H1 (cell line): ENCODE data around the gene LRP1-AS. TPM values are rescaled to one million over a fixed set of nuclear protein-coding genes. Genes with fewer than 3 reads are reported as not detected.

Experiments
- CTCF ChIA-PET: fragments of 300-600 bp; sonication (Branson Sonifier 250); formaldehyde crosslinking; loops from one replicate; lab custom pipeline; 2021; ENCODE audit not compliant: partially characterized antibody; lab: Charles Lee
- POLR2A ChIA-PET: fragments of 300-600 bp; sonication (Branson Sonifier 250); formaldehyde crosslinking; loops from one replicate; lab custom pipeline; 2021; ENCODE audit warnings: inconsistent platforms; ENCODE audit not compliant: partially characterized antibody; lab: Charles Lee
- DNase-seq, 2 experiments: peaks; one replicate each; pipeline versions ENCODE4 v3.0.0 to v3.0.0-alpha.2; 2010 to 2022; ENCODE audit warnings: low spot score in 2 of 2, low read depth in 1 of 2, mixed read lengths in 1 of 2
- FAIRE-seq: peaks from 2 replicates; lab custom pipeline; 2011; peaks lifted over from hg19 to GRCh38; lab: Jason Lieb, UNC
- H2AFZ ChIP-seq: 2 replicates; pipeline ENCODE4 v1.8.1; 2012; ENCODE audit warnings: low read length, inconsistent platforms
- H2AK5ac ChIP-seq: 2 replicates; pipeline ENCODE4 v1.6.1; 2013; ENCODE audit warnings: low read depth, low read length
- H2BK120ac ChIP-seq: replicated peaks from 2 replicates; pipeline ENCODE3; 2013; ENCODE audit warnings: low read depth, low read length, inconsistent platforms
- H2BK12ac ChIP-seq: 2 replicates; pipeline ENCODE4 v1.6.1; 2013; ENCODE audit warnings: low read depth, low read length
- H2BK15ac ChIP-seq: 2 replicates; pipeline ENCODE4 v1.6.1; 2013; ENCODE audit warnings: low read length
- H2BK20ac ChIP-seq: 2 replicates; pipeline ENCODE4 v1.6.1; 2013; ENCODE audit warnings: low read length
- H2BK5ac ChIP-seq: 2 replicates; pipeline ENCODE4 v1.6.1; 2013; ENCODE audit warnings: low read depth, low read length
- H3K14ac ChIP-seq: 2 replicates; pipeline ENCODE4 v1.6.1; 2013; ENCODE audit warnings: inconsistent platforms; ENCODE audit not compliant: insufficient read length
- H3K18ac ChIP-seq: 2 replicates; pipeline ENCODE4 v1.6.1; 2013; ENCODE audit warnings: low read length; ENCODE audit errors: extremely low read depth
- H3K23ac ChIP-seq: 2 replicates; pipeline ENCODE4 v1.6.1; 2013; ENCODE audit warnings: inconsistent platforms; ENCODE audit not compliant: insufficient read length
- H3K23me2 ChIP-seq: 2 replicates; pipeline ENCODE4 v1.6.1; 2013; ENCODE audit warnings: low read depth, low read length
- H3K27ac ChIP-seq: 2 replicates; pipeline ENCODE4 v1.6.1; 2011; ENCODE audit warnings: low read depth, low read length, inconsistent platforms
- H3K27me3 ChIP-seq, 4 experiments: replicated peaks in 1 of 4; 1 replicate in 1 of 4; 2 replicates in 3 of 4; pipeline versions ENCODE4 v1.6.1 to v1.8.1; 2011 to 2013; ENCODE audit warnings: low read length in 3 of 4, mild to moderate bottlenecking in 3 of 4, inconsistent platforms in 2 of 4, mixed read lengths in 2 of 4, moderate library complexity in 1 of 4; ENCODE audit not compliant: control insufficient read depth in 3 of 4, insufficient read depth in 3 of 4; ENCODE audit errors: extremely low read depth in 1 of 4
- H3K36me3 ChIP-seq, 4 experiments: 2 replicates each; pipeline versions ENCODE4 v1.6.1 to v1.8.1; 2011 to 2013; ENCODE audit warnings: mild to moderate bottlenecking in 4 of 4, low read length in 3 of 4, moderate library complexity in 2 of 4, control low read depth in 1 of 4, inconsistent platforms in 1 of 4; ENCODE audit not compliant: insufficient read depth in 4 of 4, control insufficient read depth in 2 of 4
- H3K4ac ChIP-seq: replicated peaks from 2 replicates; pipeline ENCODE3; 2013; ENCODE audit warnings: low read length, low read depth, mixed read lengths, inconsistent platforms; ENCODE audit not compliant: insufficient read length
- H3K4me1 ChIP-seq, 4 experiments: replicated peaks in 1 of 4; 1 replicate in 1 of 4; 2 replicates in 3 of 4; pipeline versions ENCODE4 v1.6.1 to v1.8.1; 2011 to 2013; ENCODE audit warnings: low read length in 3 of 4, inconsistent platforms in 2 of 4, mixed read lengths in 1 of 4; ENCODE audit not compliant: insufficient read depth in 4 of 4, control insufficient read depth in 3 of 4
- H3K4me2 ChIP-seq, 2 experiments: 2 replicates each; pipeline versions ENCODE4 v1.6.1 to v1.8.1; 2011 to 2013; ENCODE audit warnings: low read depth in 2 of 2, low read length in 2 of 2, control low read depth in 1 of 2, inconsistent platforms in 1 of 2, mild to moderate bottlenecking in 1 of 2; ENCODE audit not compliant: insufficient read depth in 1 of 2
- H3K4me3 ChIP-seq, 4 experiments: fragments of 200-600, 300-600 bp in 1 of 4; sonication (generic), shearing (Covaris generic), sonication (Bioruptor Twin) in 1 of 4; 2 replicates each; pipeline versions ENCODE4 v1.5.1 to v1.8.1; 2011 to 2016; ENCODE audit warnings: low read length in 4 of 4, low read depth in 3 of 4, control low read depth in 2 of 4, inconsistent platforms in 2 of 4, mild to moderate bottlenecking in 2 of 4, mixed read lengths in 1 of 4, moderate library complexity in 1 of 4; ENCODE audit not compliant: insufficient read depth in 2 of 4; ENCODE audit errors: extremely low read depth in 1 of 4
- H3K56ac ChIP-seq: replicated peaks from 2 replicates; pipeline ENCODE3; 2013; ENCODE audit warnings: low read depth, mild to moderate bottlenecking, mixed read lengths, low read length, inconsistent platforms; ENCODE audit not compliant: insufficient read length
- H3K79me1 ChIP-seq: 2 replicates; pipeline ENCODE4 v1.6.1; 2013; ENCODE audit warnings: low read depth, low read length, control low read depth
- H3K79me2 ChIP-seq, 2 experiments: 2 replicates each; pipeline versions ENCODE4 v1.6.1 to v1.8.1; 2012 to 2013; ENCODE audit warnings: low read length in 2 of 2, mild to moderate bottlenecking in 2 of 2, inconsistent platforms in 1 of 2; ENCODE audit not compliant: insufficient read depth in 2 of 2, control insufficient read depth in 1 of 2
- H3K9ac ChIP-seq, 4 experiments: replicated peaks in 1 of 4; 1 replicate in 1 of 4; 2 replicates in 3 of 4; pipeline versions ENCODE4 v1.6.1 to v1.8.1; 2011 to 2013; ENCODE audit warnings: low read depth in 3 of 4, low read length in 3 of 4, control low read depth in 2 of 4, mild to moderate bottlenecking in 2 of 4, moderate library complexity in 2 of 4, inconsistent platforms in 1 of 4; ENCODE audit errors: extremely low read depth in 1 of 4
- H3K9me3 ChIP-seq, 2 experiments: 2 replicates each; pipeline versions ENCODE4 v1.6.1 to v1.8.1; 2012 to 2013; ENCODE audit warnings: mild to moderate bottlenecking in 2 of 2, moderate library complexity in 2 of 2, control low read depth in 1 of 2, inconsistent platforms in 1 of 2, low read depth in 1 of 2, low read length in 1 of 2, mixed read lengths in 1 of 2; ENCODE audit not compliant: insufficient read depth in 2 of 2
- H4K20me1 ChIP-seq, 2 experiments: replicated peaks in 1 of 2; 2 replicates each; pipeline versions ENCODE3 to v1.8.1; 2011 to 2013; ENCODE audit warnings: inconsistent platforms in 2 of 2, low read length in 2 of 2, mild to moderate bottlenecking in 1 of 2; ENCODE audit not compliant: insufficient read depth in 2 of 2, control insufficient read depth in 1 of 2
- H4K5ac ChIP-seq: 2 replicates; pipeline ENCODE4 v1.6.1; 2013; ENCODE audit warnings: low read length, low read depth, mixed read lengths, inconsistent platforms; ENCODE audit not compliant: insufficient read length
- H4K8ac ChIP-seq: 2 replicates; pipeline ENCODE4 v1.8.0; 2013; ENCODE audit warnings: mild to moderate bottlenecking, moderate library complexity, low read length, inconsistent platforms; ENCODE audit not compliant: insufficient read depth; ENCODE audit errors: extremely low read depth
- H4K91ac ChIP-seq: replicated peaks from 2 replicates; pipeline ENCODE3; 2013; ENCODE audit warnings: low read length, mixed read lengths, inconsistent platforms; ENCODE audit not compliant: insufficient read length
- BACH1 ChIP-seq: IDR thresholded peaks from 2 replicates; pipeline ENCODE4 v1.6.1; 2012; ENCODE audit warnings: low read length, improper control_type of control experiment
- CTBP2 ChIP-seq: IDR thresholded peaks from 2 replicates; pipeline ENCODE4 v1.7.0; 2011; ENCODE audit warnings: borderline replicate concordance, mild to moderate bottlenecking, moderate library complexity, mixed read lengths, low read length; ENCODE audit not compliant: insufficient read depth, insufficient read length
- CTCF ChIP-seq, 3 experiments: IDR thresholded peaks; 1 replicate in 2 of 3; 2 replicates in 1 of 3; pipeline versions ENCODE4 v1.5.1 to v1.6.1; 2011; ENCODE audit warnings: low read length in 3 of 3, mild to moderate bottlenecking in 3 of 3, inconsistent platforms in 2 of 3, low read depth in 1 of 3, moderate library complexity in 1 of 3; ENCODE audit not compliant: insufficient read depth in 1 of 3; ENCODE audit errors: control extremely low read depth in 1 of 3
- EZH2 ChIP-seq: fragments of 200-600 bp; sonication (generic); IDR thresholded peaks from 2 replicates; pipeline ENCODE4 v1.7.1; 2012; ENCODE audit warnings: low read depth, mild to moderate bottlenecking, moderate library complexity, low read length, inconsistent platforms; ENCODE audit not compliant: severe bottlenecking
- GABPA ChIP-seq: IDR thresholded peaks from 2 replicates; pipeline ENCODE4 v1.6.1; 2011; ENCODE audit warnings: mild to moderate bottlenecking, low read length, moderate library complexity, borderline replicate concordance; ENCODE audit not compliant: insufficient read depth
- NANOG ChIP-seq: IDR thresholded peaks from 2 replicates; pipeline ENCODE4 v1.6.1; 2011; ENCODE audit warnings: low read length, low read depth, mild to moderate bottlenecking, inconsistent platforms; ENCODE audit not compliant: insufficient read depth, poor library complexity, severe bottlenecking
- POLR2AphosphoS5 ChIP-seq: IDR thresholded peaks from 2 replicates; pipeline ENCODE4 v1.6.1; 2011; ENCODE audit warnings: low read depth, low read length
- POU5F1 ChIP-seq: IDR thresholded peaks from 2 replicates; pipeline ENCODE4 v1.6.1; 2011; ENCODE audit warnings: low read depth, mild to moderate bottlenecking, low read length, moderate library complexity
- SIX5 ChIP-seq: IDR thresholded peaks from 2 replicates; pipeline ENCODE4 v1.6.1; 2011; ENCODE audit warnings: mild to moderate bottlenecking, low read depth, low read length
- SP2 ChIP-seq: IDR thresholded peaks from 2 replicates; pipeline ENCODE4 v1.6.1; 2012; ENCODE audit warnings: mild to moderate bottlenecking, low read length, inconsistent platforms
- TCF12 ChIP-seq: IDR thresholded peaks from 2 replicates; pipeline ENCODE4 v1.6.1; 2011; ENCODE audit warnings: low read depth, mild to moderate bottlenecking, low read length
- TEAD4 ChIP-seq: IDR thresholded peaks from 2 replicates; pipeline ENCODE4 v1.6.1; 2012; ENCODE audit warnings: low read depth, low read length, inconsistent platforms, mixed read lengths
- WGBS, 2 experiments: shearing (Covaris generic) in 1 of 2; methylation state at CpG; one replicate each; pipeline versions ENCODE4 v1.1.6 to v1.1.7; 2013 to 2015; ENCODE audit warnings: low lambda C conversion rate in 2 of 2, mixed read lengths in 2 of 2, inconsistent platforms in 1 of 2, low coverage in 1 of 2, missing lambda C conversion rate in 1 of 2; ENCODE audit not compliant: insufficient replicate concordance in 2 of 2, insufficient coverage in 1 of 2, insufficient read length in 1 of 2; ENCODE audit errors: extremely low coverage in 1 of 2, missing lambda C conversion rate in 1 of 2; 5-methylcytosine and 5-hydroxymethylcytosine counted together
- polyA plus RNA-seq, 7 experiments: library from polyadenylated mRNA; depleted of rRNA in 3 of 7; stranded (reverse) in 5 of 7; unstranded in 2 of 7; fragments of >200 nt in 5 of 7; fragments of 200-250 nt in 2 of 7; gene quantifications; 1 replicate in 5 of 7; 2 replicates in 1 of 7; 4 replicates in 1 of 7; pipeline versions ENCODE4 v1.2.1 to v1.2.3, GENCODE V29; 2011 to 2013; ENCODE audit warnings: missing spikeins in 2 of 7, mixed read lengths in 2 of 7
- total RNA-seq: library from RNA; stranded (reverse); fragmentation: NEBNext Ultra II Directional; extraction: Animal tissue kit (Norgen Biotek cat#: 25700); gene quantifications from 2 replicates; pipeline ENCODE4 v1.2.1, GENCODE V29; 2021

The LRP1-AS gene
- total and polyA plus RNA-seq, 2 of the 8 experiments (the other 6 are each of a cell fraction or from before 2014, with no cell fraction given) = not detected

- Histone ChIP-seq H3K27ac (no peak overlapping the region), H4K91ac (no peak overlapping the region), H2BK12ac (no peak overlapping the region), H4K20me1 (peaks cover 7 to 13% of the 10 kb centered on the region in 2 experiments), H3K4me1 (peaks cover 0 to 4% (median 1%) of the 10 kb centered on the region in 4 experiments; a peak in 3 of 7 replicates), H4K8ac (no peak overlapping the region), H3K4ac (no peak overlapping the region), H3K23ac (no peak overlapping the region), H4K5ac (no peak overlapping the region), H3K79me2 (no peaks in the 10 kb centered on the region), H2AFZ (no peak overlapping the region), H3K36me3 (peaks cover 20 to 48% (median 41%) of the 10 kb centered on the region in 4 experiments; a peak in 7 of 8 replicates), H3K23me2 (no peaks in the 10 kb centered on the region), H3K14ac (no peak overlapping the region), H3K27me3 (no peaks in the 10 kb centered on the region), H2BK20ac (no peak overlapping the region), H3K4me3 (no peak overlapping the region), H3K9me3 (no peaks in the 10 kb centered on the region), H2BK15ac (no peak overlapping the region), H3K4me2 (no peak overlapping the region), H2AK5ac (no peak overlapping the region), H3K79me1 (peaks cover 2% of the 10 kb centered on the region; the same call in 1 of the 2 replicates), H3K18ac (no peak overlapping the region), H3K56ac (no peak overlapping the region), H3K9ac (no peak overlapping the region), H2BK120ac (no peak overlapping the region), H2BK5ac (no peak overlapping the region)
- CTCF ChIA-PET = interaction anchor here (1.0 to 10.6 kb wide), 2 partner anchors 19 to 28 kb away, joined by 4 to 150 read pairs; no protein-coding TSS in a partner anchor
- POLR2A ChIA-PET = interaction anchor here (0.7 to 3.8 kb wide), 6 partner anchors 9 to 74 kb away, joined by 3 to 14 read pairs (median 5); no protein-coding TSS in a partner anchor
- WGBS, 2 experiments = 68% methylated on average over 4 of the region's 4 CpGs; no CpG with 5 or more reads in 1 of the 2 experiments
- FAIRE-seq (no peak), DNase-seq (no peak)
- TF ChIP-seq TEAD4 (no peak), SP2 (no peak), CTCF (IDR thresholded peaks at IDR 0.05; ENCODE audit: control extremely low read depth in 1 of 3, insufficient read depth in 1 of 3, low read depth in 1 of 3, low read length in 3 of 3) (no peak), SIX5 (no peak), BACH1 (no peak), EZH2 (no peak), CTBP2 (no peak), TCF12 (no peak), POLR2AphosphoS5 (no peak), GABPA (no peak), POU5F1 (no peak), NANOG (no peak)
Observed at GRCh38 chr12:57152639-57153038, 5.2 kb upstream of the LRP1-AS start.
